H1 (cell line): ENCODE results near the gene ZNF112. TPM values are rescaled to one million over a fixed set of nuclear protein-coding genes. Genes with fewer than 3 reads are reported as not detected.

Experiments
- CTCF ChIA-PET: fragments of 300-600 bp; sonication (Branson Sonifier 250); formaldehyde crosslinking; loops from one replicate; lab custom pipeline; 2021; ENCODE audit not compliant: partially characterized antibody; lab: Charles Lee
- POLR2A ChIA-PET: fragments of 300-600 bp; sonication (Branson Sonifier 250); formaldehyde crosslinking; loops from one replicate; lab custom pipeline; 2021; ENCODE audit warnings: inconsistent platforms; ENCODE audit not compliant: partially characterized antibody; lab: Charles Lee
- DNase-seq, 2 experiments: peaks; one replicate each; pipeline versions ENCODE4 v3.0.0 to v3.0.0-alpha.2; 2010 to 2022; ENCODE audit warnings: low spot score in 2 of 2, low read depth in 1 of 2, mixed read lengths in 1 of 2
- FAIRE-seq: peaks from 2 replicates; lab custom pipeline; 2011; peaks lifted over from hg19 to GRCh38; lab: Jason Lieb, UNC
- H2AFZ ChIP-seq: 2 replicates; pipeline ENCODE4 v1.8.1; 2012; ENCODE audit warnings: low read length, inconsistent platforms
- H2AK5ac ChIP-seq: 2 replicates; pipeline ENCODE4 v1.6.1; 2013; ENCODE audit warnings: low read depth, low read length
- H2BK120ac ChIP-seq: replicated peaks from 2 replicates; pipeline ENCODE3; 2013; ENCODE audit warnings: low read depth, low read length, inconsistent platforms
- H2BK12ac ChIP-seq: 2 replicates; pipeline ENCODE4 v1.6.1; 2013; ENCODE audit warnings: low read depth, low read length
- H2BK15ac ChIP-seq: 2 replicates; pipeline ENCODE4 v1.6.1; 2013; ENCODE audit warnings: low read length
- H2BK20ac ChIP-seq: 2 replicates; pipeline ENCODE4 v1.6.1; 2013; ENCODE audit warnings: low read length
- H2BK5ac ChIP-seq: 2 replicates; pipeline ENCODE4 v1.6.1; 2013; ENCODE audit warnings: low read depth, low read length
- H3K14ac ChIP-seq: 2 replicates; pipeline ENCODE4 v1.6.1; 2013; ENCODE audit warnings: inconsistent platforms; ENCODE audit not compliant: insufficient read length
- H3K18ac ChIP-seq: 2 replicates; pipeline ENCODE4 v1.6.1; 2013; ENCODE audit warnings: low read length; ENCODE audit errors: extremely low read depth
- H3K23ac ChIP-seq: 2 replicates; pipeline ENCODE4 v1.6.1; 2013; ENCODE audit warnings: inconsistent platforms; ENCODE audit not compliant: insufficient read length
- H3K23me2 ChIP-seq: 2 replicates; pipeline ENCODE4 v1.6.1; 2013; ENCODE audit warnings: low read depth, low read length
- H3K27ac ChIP-seq: 2 replicates; pipeline ENCODE4 v1.6.1; 2011; ENCODE audit warnings: low read depth, low read length, inconsistent platforms
- H3K27me3 ChIP-seq, 4 experiments: replicated peaks in 1 of 4; 1 replicate in 1 of 4; 2 replicates in 3 of 4; pipeline versions ENCODE4 v1.6.1 to v1.8.1; 2011 to 2013; ENCODE audit warnings: low read length in 3 of 4, mild to moderate bottlenecking in 3 of 4, inconsistent platforms in 2 of 4, mixed read lengths in 2 of 4, moderate library complexity in 1 of 4; ENCODE audit not compliant: control insufficient read depth in 3 of 4, insufficient read depth in 3 of 4; ENCODE audit errors: extremely low read depth in 1 of 4
- H3K36me3 ChIP-seq, 4 experiments: 2 replicates each; pipeline versions ENCODE4 v1.6.1 to v1.8.1; 2011 to 2013; ENCODE audit warnings: mild to moderate bottlenecking in 4 of 4, low read length in 3 of 4, moderate library complexity in 2 of 4, control low read depth in 1 of 4, inconsistent platforms in 1 of 4; ENCODE audit not compliant: insufficient read depth in 4 of 4, control insufficient read depth in 2 of 4
- H3K4ac ChIP-seq: replicated peaks from 2 replicates; pipeline ENCODE3; 2013; ENCODE audit warnings: low read length, low read depth, mixed read lengths, inconsistent platforms; ENCODE audit not compliant: insufficient read length
- H3K4me1 ChIP-seq, 4 experiments: replicated peaks in 1 of 4; 1 replicate in 1 of 4; 2 replicates in 3 of 4; pipeline versions ENCODE4 v1.6.1 to v1.8.1; 2011 to 2013; ENCODE audit warnings: low read length in 3 of 4, inconsistent platforms in 2 of 4, mixed read lengths in 1 of 4; ENCODE audit not compliant: insufficient read depth in 4 of 4, control insufficient read depth in 3 of 4
- H3K4me2 ChIP-seq, 2 experiments: 2 replicates each; pipeline versions ENCODE4 v1.6.1 to v1.8.1; 2011 to 2013; ENCODE audit warnings: low read depth in 2 of 2, low read length in 2 of 2, control low read depth in 1 of 2, inconsistent platforms in 1 of 2, mild to moderate bottlenecking in 1 of 2; ENCODE audit not compliant: insufficient read depth in 1 of 2
- H3K4me3 ChIP-seq, 4 experiments: fragments of 200-600, 300-600 bp in 1 of 4; sonication (generic), shearing (Covaris generic), sonication (Bioruptor Twin) in 1 of 4; 2 replicates each; pipeline versions ENCODE4 v1.5.1 to v1.8.1; 2011 to 2016; ENCODE audit warnings: low read length in 4 of 4, low read depth in 3 of 4, control low read depth in 2 of 4, inconsistent platforms in 2 of 4, mild to moderate bottlenecking in 2 of 4, mixed read lengths in 1 of 4, moderate library complexity in 1 of 4; ENCODE audit not compliant: insufficient read depth in 2 of 4; ENCODE audit errors: extremely low read depth in 1 of 4
- H3K56ac ChIP-seq: replicated peaks from 2 replicates; pipeline ENCODE3; 2013; ENCODE audit warnings: low read depth, mild to moderate bottlenecking, mixed read lengths, low read length, inconsistent platforms; ENCODE audit not compliant: insufficient read length
- H3K79me1 ChIP-seq: 2 replicates; pipeline ENCODE4 v1.6.1; 2013; ENCODE audit warnings: low read depth, low read length, control low read depth
- H3K79me2 ChIP-seq, 2 experiments: 2 replicates each; pipeline versions ENCODE4 v1.6.1 to v1.8.1; 2012 to 2013; ENCODE audit warnings: low read length in 2 of 2, mild to moderate bottlenecking in 2 of 2, inconsistent platforms in 1 of 2; ENCODE audit not compliant: insufficient read depth in 2 of 2, control insufficient read depth in 1 of 2
- H3K9ac ChIP-seq, 4 experiments: replicated peaks in 1 of 4; 1 replicate in 1 of 4; 2 replicates in 3 of 4; pipeline versions ENCODE4 v1.6.1 to v1.8.1; 2011 to 2013; ENCODE audit warnings: low read depth in 3 of 4, low read length in 3 of 4, control low read depth in 2 of 4, mild to moderate bottlenecking in 2 of 4, moderate library complexity in 2 of 4, inconsistent platforms in 1 of 4; ENCODE audit errors: extremely low read depth in 1 of 4
- H3K9me3 ChIP-seq, 2 experiments: 2 replicates each; pipeline versions ENCODE4 v1.6.1 to v1.8.1; 2012 to 2013; ENCODE audit warnings: mild to moderate bottlenecking in 2 of 2, moderate library complexity in 2 of 2, control low read depth in 1 of 2, inconsistent platforms in 1 of 2, low read depth in 1 of 2, low read length in 1 of 2, mixed read lengths in 1 of 2; ENCODE audit not compliant: insufficient read depth in 2 of 2
- H4K20me1 ChIP-seq, 2 experiments: replicated peaks in 1 of 2; 2 replicates each; pipeline versions ENCODE3 to v1.8.1; 2011 to 2013; ENCODE audit warnings: inconsistent platforms in 2 of 2, low read length in 2 of 2, mild to moderate bottlenecking in 1 of 2; ENCODE audit not compliant: insufficient read depth in 2 of 2, control insufficient read depth in 1 of 2
- H4K5ac ChIP-seq: 2 replicates; pipeline ENCODE4 v1.6.1; 2013; ENCODE audit warnings: low read length, low read depth, mixed read lengths, inconsistent platforms; ENCODE audit not compliant: insufficient read length
- H4K8ac ChIP-seq: 2 replicates; pipeline ENCODE4 v1.8.0; 2013; ENCODE audit warnings: mild to moderate bottlenecking, moderate library complexity, low read length, inconsistent platforms; ENCODE audit not compliant: insufficient read depth; ENCODE audit errors: extremely low read depth
- H4K91ac ChIP-seq: replicated peaks from 2 replicates; pipeline ENCODE3; 2013; ENCODE audit warnings: low read length, mixed read lengths, inconsistent platforms; ENCODE audit not compliant: insufficient read length
- EZH2 ChIP-seq: fragments of 200-600 bp; sonication (generic); IDR thresholded peaks from 2 replicates; pipeline ENCODE4 v1.7.1; 2012; ENCODE audit warnings: low read depth, mild to moderate bottlenecking, moderate library complexity, low read length, inconsistent platforms; ENCODE audit not compliant: severe bottlenecking
- RAD21 ChIP-seq, 2 experiments: IDR thresholded peaks in 1 of 2; conservative IDR thresholded peaks in 1 of 2; 2 replicates each; pipeline ENCODE4 v1.6.1; 2011; ENCODE audit warnings: low read depth in 2 of 2, low read length in 2 of 2, improper control_type of control experiment in 1 of 2, inconsistent platforms in 1 of 2, mild to moderate bottlenecking in 1 of 2, moderate library complexity in 1 of 2
- RXRA ChIP-seq: IDR thresholded peaks from 2 replicates; pipeline ENCODE4 v1.6.1; 2011; ENCODE audit warnings: low read depth, mild to moderate bottlenecking, low read length, moderate library complexity; ENCODE audit not compliant: insufficient read depth
- SIN3A ChIP-seq, 2 experiments: IDR thresholded peaks in 1 of 2; conservative IDR thresholded peaks in 1 of 2; 2 replicates each; pipeline ENCODE4 v1.6.1; 2011 to 2012; ENCODE audit warnings: low read length in 2 of 2, improper control_type of control experiment in 1 of 2, low read depth in 1 of 2, mild to moderate bottlenecking in 1 of 2
- WGBS, 2 experiments: shearing (Covaris generic) in 1 of 2; methylation state at CpG; one replicate each; pipeline versions ENCODE4 v1.1.6 to v1.1.7; 2013 to 2015; ENCODE audit warnings: low lambda C conversion rate in 2 of 2, mixed read lengths in 2 of 2, inconsistent platforms in 1 of 2, low coverage in 1 of 2, missing lambda C conversion rate in 1 of 2; ENCODE audit not compliant: insufficient replicate concordance in 2 of 2, insufficient coverage in 1 of 2, insufficient read length in 1 of 2; ENCODE audit errors: extremely low coverage in 1 of 2, missing lambda C conversion rate in 1 of 2; 5-methylcytosine and 5-hydroxymethylcytosine counted together
- polyA plus RNA-seq, 7 experiments: library from polyadenylated mRNA; depleted of rRNA in 3 of 7; stranded (reverse) in 5 of 7; unstranded in 2 of 7; fragments of >200 nt in 5 of 7; fragments of 200-250 nt in 2 of 7; gene quantifications; 1 replicate in 5 of 7; 2 replicates in 1 of 7; 4 replicates in 1 of 7; pipeline versions ENCODE4 v1.2.1 to v1.2.3, GENCODE V29; 2011 to 2013; ENCODE audit warnings: missing spikeins in 2 of 7, mixed read lengths in 2 of 7
- total RNA-seq: library from RNA; stranded (reverse); fragmentation: NEBNext Ultra II Directional; extraction: Animal tissue kit (Norgen Biotek cat#: 25700); gene quantifications from 2 replicates; pipeline ENCODE4 v1.2.1, GENCODE V29; 2021
- TF ChIP-seq, protein P1 (sequence below): IDR thresholded peaks from 2 replicates; pipeline ENCODE4 v1.6.1; 2011; ENCODE audit warnings: low read depth, mild to moderate bottlenecking, low read length; ENCODE audit not compliant: insufficient read depth
- TF ChIP-seq, protein P2 (sequence below): IDR thresholded peaks from 2 replicates; pipeline ENCODE4 v1.6.1; 2012; ENCODE audit warnings: inconsistent platforms

The ZNF112 gene
- total and polyA plus RNA-seq, 2 of the 8 experiments (the other 6 are each of a cell fraction or from before 2014, with no cell fraction given), result 0.70 to 2.8 TPM

DNA sequence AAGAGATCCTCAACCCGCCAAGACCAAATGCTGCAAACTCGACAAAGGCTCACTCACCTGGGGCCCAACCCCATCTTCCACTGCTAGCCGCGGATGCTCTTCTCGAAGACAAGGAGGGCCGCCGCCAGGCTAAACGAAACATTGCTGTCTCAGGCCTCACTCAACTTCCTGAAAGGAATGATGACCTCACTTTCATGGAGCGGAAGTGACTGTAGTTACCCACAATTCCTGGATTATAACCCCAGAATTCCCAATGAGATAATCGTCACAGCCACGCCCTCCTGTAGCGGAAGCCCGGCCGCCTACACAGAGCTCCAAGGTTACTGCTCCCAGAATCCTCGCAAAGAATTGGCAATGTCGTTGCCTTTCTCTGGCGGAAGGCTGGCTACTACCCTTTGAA is 10.5 kb upstream of the ZNF112 start:
- no peak overlapping the region; the same call in 1 of the 2 replicates for H4K8ac ChIP-seq
- DNase-seq, result no peak
- H3K4me2 ChIP-seq, result no peak overlapping the region
- H2BK5ac ChIP-seq, result no peak overlapping the region
- TF ChIP-seq, protein P1, sequence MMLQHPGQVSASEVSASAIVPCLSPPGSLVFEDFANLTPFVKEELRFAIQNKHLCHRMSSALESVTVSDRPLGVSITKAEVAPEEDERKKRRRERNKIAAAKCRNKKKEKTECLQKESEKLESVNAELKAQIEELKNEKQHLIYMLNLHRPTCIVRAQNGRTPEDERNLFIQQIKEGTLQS, result no peak
- no peak for TF ChIP-seq RXRA
- TF ChIP-seq EZH2, result no peak
- TF ChIP-seq, protein P2, sequence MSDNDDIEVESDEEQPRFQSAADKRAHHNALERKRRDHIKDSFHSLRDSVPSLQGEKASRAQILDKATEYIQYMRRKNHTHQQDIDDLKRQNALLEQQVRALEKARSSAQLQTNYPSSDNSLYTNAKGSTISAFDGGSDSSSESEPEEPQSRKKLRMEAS, result no peak
- no peak for TF ChIP-seq SIN3A (conservative IDR thresholded peaks at IDR 0.05 in 1 of 2, IDR thresholded peaks at IDR 0.05 in 1 of 2; ENCODE audit: low read depth in 1 of 2, low read length in 2 of 2)
- no peak for TF ChIP-seq RAD21 (IDR thresholded peaks at IDR 0.05 in 1 of 2, conservative IDR thresholded peaks at IDR 0.05 in 1 of 2; ENCODE audit: low read depth in 2 of 2, low read length in 2 of 2)
- no peak overlapping the region for H2BK12ac ChIP-seq
- H4K20me1 ChIP-seq, result no peaks in the 10 kb centered on the region
- no peak overlapping the region for H3K4me3 ChIP-seq
- H4K91ac ChIP-seq, result no peak overlapping the region
- H2BK120ac ChIP-seq, result no peak overlapping the region
- H3K27me3 ChIP-seq, result no peaks in the 10 kb centered on the region
- no peak for FAIRE-seq
- no peaks in the 10 kb centered on the region for H3K23me2 ChIP-seq
- no peak overlapping the region for H3K27ac ChIP-seq
- H2BK20ac ChIP-seq, result no peak overlapping the region
- H2AFZ ChIP-seq, result no peak overlapping the region
- no peaks in the 10 kb centered on the region for H3K4me1 ChIP-seq
- ChIA-PET POLR2A (no interaction called here), CTCF (no interaction called here)
- 89% methylated on average over 16 of the region's 17 CpGs; no CpG with 5 or more reads in 1 of the 2 experiments for WGBS, 2 experiments
- no peak overlapping the region for H3K4ac ChIP-seq
- no peak overlapping the region for H3K14ac ChIP-seq
- no peak overlapping the region for H3K23ac ChIP-seq
- H2BK15ac ChIP-seq, result no peak overlapping the region
- no peaks in the 10 kb centered on the region for H3K79me2 ChIP-seq
- H3K36me3 ChIP-seq, result no peaks in the 10 kb centered on the region
- peaks cover 7 to 10% of the 10 kb centered on the region in 2 experiments; a peak in 3 of 4 replicates for H3K9me3 ChIP-seq
- no peak overlapping the region for H3K9ac ChIP-seq
- no peak overlapping the region for H3K18ac ChIP-seq
- no peaks in the 10 kb centered on the region for H3K79me1 ChIP-seq
- no peak overlapping the region for H2AK5ac ChIP-seq
- no peak overlapping the region for H3K56ac ChIP-seq
- no peak overlapping the region for H4K5ac ChIP-seq
